ENCODE results near the gene ZNF146. TPM values are rescaled to one million over a fixed set of nuclear protein-coding genes. Genes with fewer than 3 reads are reported as not detected.
"Not testable (repeated sequence)": the region's sequence is repeated elsewhere in the genome, so short reads cannot be mapped to it uniquely, and the experiment has no call there.

Gene ZNF146
- total RNA-seq, 1 experiment from 2014 or later: 42.5 TPM

DNA sequence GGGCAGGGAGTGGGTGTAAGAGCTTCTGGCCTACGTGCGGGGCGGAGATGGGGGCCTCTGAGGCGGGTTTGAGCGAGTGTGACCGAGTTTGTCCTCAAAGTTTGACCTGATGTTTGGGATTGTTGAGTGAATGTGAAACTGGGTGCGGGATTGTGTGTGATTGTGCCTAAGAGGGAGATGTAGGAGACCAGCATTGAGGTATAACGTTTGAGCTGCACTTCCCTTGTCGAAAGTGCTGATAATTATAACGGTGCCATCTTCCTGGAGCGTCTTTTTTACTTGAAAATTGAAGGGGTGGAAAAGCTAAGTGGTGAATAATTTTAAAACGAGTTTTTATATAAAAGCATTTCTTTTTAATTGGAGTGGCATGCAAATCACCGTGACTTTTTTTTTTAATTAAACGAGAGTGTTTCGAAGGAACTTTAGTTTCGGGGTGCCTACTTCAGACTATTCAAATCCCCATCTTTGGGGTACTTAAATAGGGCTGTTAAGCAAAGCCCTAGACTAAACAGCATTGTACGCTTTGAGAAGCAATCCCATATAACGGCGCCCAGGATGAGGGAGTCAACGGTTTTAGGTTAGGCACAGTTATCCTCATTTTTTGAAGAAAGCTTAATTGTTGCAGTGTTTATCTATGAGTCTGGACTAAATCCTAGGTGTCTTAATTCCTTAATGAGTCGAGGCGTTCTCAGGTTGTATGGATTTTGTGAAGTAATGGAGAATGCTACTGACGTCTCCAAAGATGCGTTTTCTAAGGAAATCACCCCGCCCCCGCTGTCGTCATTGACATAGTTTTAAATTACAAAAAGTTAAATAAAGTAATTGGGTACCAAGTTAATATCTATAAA lies 594 bp downstream of the ZNF146 start:
- Histone ChIP-seq H3K4me3 (peak overlapping the region; percentile 87), H3K9me3 (peaks cover 4% of the 10 kb centered on the region; the same call in 1 of the 2 replicates), H3K27me3 (no peaks in the 10 kb centered on the region), H3K36me3 (peaks cover 51% of the 10 kb centered on the region)
- DNase-seq: peak; percentile 4

DNA sequence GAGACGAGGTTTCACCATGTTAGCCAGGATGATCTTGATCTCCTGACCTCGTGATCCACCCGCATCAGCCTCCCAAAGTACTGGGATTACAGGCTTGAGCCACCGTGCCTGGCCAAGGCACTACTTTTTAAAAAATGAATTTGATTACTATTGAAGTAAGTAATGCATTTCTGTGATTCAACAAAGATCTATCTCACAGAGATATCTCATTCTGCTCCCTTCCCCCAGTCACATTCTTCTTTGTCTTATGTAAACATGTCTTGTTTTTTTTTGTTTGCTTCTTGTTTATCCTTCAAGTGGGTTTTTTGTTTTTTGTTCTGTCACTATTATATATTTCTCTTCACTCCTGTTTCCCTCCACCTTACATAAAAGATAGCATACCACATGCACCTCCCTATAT lies 6.6 kb downstream of the ZNF146 start:
- no peak for DNase-seq
- H3K36me3 ChIP-seq: peaks cover 88% of the 10 kb centered on the region
- H3K27me3 ChIP-seq: no peaks in the 10 kb centered on the region
- H3K4me3 ChIP-seq: no peak overlapping the region
- peaks cover 2% of the 10 kb centered on the region for H3K9me3 ChIP-seq

DNA sequence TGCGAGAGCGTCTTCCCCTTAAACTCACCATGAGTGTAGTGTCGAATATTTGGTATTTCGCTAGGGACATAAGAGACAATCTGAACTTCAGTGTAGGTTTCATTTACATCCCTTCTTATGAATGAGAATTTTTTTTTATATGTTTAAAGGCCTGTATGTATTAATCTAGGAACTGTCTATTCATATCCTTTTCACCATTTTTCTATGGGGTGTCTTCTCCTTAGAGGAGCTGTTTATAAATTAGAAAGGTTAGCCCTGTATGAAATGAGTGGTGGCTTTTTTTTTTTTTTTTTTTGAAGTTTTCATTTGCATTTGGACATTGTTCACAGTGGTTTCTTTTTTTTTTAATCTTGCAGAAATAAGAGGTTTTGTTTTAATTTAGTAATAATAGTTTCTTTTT lies 7.6 kb downstream of the ZNF146 start:
- peaks cover 93% of the 10 kb centered on the region for H3K36me3 ChIP-seq
- peaks cover 2% of the 10 kb centered on the region for H3K9me3 ChIP-seq
- no peak overlapping the region for H3K4me3 ChIP-seq
- DNase-seq: no peak
- no peaks in the 10 kb centered on the region for H3K27me3 ChIP-seq

DNA sequence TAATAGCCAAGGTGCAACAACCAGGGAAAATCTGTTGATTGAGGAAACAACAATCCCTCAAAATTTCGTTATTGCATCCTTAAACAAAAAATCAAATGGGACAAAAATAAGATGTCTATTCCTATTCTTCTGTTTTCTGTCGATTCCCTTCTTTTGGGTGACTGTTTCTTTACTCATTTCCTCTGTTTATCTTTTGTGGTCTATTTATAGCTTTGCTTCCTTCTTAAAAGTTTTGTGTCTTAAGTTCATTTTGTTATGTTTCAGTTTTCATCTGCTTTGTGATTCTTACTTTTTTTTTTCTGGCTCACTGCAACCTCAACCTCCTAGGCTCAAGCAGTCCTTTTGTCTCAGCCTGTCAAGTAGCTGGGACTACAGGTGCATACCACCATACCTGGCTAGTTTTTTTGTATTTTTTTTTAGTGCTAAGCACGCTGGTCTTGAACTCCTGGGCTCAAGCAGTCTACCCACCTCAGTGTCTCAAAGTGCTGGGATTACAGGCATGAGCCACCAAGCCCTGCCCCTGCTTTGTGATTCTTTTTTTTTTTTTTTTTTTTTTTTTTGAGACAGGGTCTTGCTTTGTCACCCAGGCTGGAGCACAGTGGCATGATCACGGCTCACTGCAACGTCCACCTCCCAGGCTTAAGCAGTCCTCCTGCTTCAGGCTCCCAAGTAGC lies 10.4 kb downstream of the ZNF146 start:
- Histone ChIP-seq H3K4me3 (no peak overlapping the region), H3K36me3 (peaks cover 93% of the 10 kb centered on the region)

DNA sequence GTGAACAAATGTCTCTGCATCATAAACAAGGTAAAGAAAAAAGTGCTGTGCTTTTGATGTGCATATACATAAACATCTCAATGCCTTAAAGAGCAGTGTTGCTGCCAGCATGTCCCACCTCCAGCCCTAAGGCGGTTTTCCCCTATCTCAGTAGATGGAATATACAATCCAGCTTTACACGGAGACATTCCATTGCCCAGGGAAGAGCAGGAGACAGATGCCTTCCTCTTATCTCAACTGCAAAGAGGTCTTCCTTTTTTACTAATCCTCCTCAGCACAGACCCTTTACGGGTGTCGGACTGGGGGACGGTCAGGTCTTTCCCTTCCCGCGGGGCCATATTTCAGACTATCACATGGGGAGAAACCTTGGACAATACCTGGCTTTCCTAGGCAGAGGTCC lies 18.7 kb downstream of the ZNF146 start:
- H3K4me3 ChIP-seq, DNase-seq, H3K27me3 ChIP-seq: not testable (repeated sequence)
- H3K9me3 ChIP-seq: peaks cover 40% of the 10 kb centered on the region
- H3K36me3 ChIP-seq: peaks cover 97% of the 10 kb centered on the region

More for the DNA sequence above, 10.4 kb downstream of the ZNF146 start:
- peaks cover 6% of the 10 kb centered on the region for H3K9me3 ChIP-seq
- DNase-seq: no peak
- H3K27me3 ChIP-seq: no peaks in the 10 kb centered on the region

DNA sequence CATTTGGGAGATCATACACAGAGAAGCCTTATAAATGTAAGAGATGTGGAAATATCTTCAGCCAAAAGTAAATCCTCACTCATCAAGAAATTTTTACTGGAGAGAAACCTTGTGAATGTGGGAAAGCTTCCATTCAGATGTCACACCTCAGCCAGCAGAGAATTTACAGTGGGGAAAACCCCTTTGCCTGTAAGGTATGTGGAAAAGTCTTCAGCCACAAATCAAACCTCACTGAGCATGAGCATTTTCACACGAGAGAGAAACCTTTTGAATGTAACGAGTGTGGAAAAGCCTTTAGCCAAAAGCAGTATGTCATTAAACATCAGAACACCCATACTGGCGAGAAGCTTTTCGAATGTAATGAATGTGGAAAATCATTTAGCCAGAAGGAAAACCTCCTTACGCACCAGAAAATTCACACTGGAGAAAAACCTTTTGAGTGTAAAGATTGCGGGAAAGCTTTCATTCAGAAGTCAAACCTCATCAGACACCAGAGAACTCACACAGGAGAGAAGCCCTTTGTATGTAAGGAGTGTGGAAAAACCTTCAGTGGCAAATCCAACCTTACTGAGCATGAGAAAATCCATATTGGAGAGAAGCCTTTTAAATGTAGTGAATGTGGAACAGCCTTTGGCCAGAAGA lies 21.5 kb downstream of the ZNF146 start:
- DNase-seq: no peak
- Histone ChIP-seq H3K36me3 (peaks cover 79% of the 10 kb centered on the region), H3K4me3 (no peak overlapping the region), H3K9me3 (peaks cover 36% of the 10 kb centered on the region), H3K27me3 (no peaks in the 10 kb centered on the region)

DNA sequence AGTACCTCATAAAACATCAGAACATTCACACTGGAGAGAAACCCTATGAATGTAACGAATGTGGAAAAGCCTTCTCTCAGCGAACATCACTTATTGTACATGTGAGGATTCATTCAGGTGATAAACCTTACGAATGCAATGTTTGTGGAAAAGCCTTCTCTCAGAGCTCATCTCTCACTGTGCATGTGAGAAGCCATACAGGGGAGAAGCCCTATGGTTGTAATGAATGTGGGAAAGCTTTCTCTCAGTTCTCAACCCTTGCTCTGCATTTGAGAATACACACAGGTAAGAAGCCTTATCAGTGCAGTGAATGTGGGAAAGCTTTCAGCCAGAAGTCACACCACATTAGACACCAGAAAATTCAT lies 22.0 kb downstream of the ZNF146 start:
- H3K27me3 ChIP-seq: no peaks in the 10 kb centered on the region
- no peak overlapping the region for H3K4me3 ChIP-seq
- peaks cover 74% of the 10 kb centered on the region for H3K36me3 ChIP-seq
- peaks cover 36% of the 10 kb centered on the region for H3K9me3 ChIP-seq
- DNase-seq: no peak

DNA sequence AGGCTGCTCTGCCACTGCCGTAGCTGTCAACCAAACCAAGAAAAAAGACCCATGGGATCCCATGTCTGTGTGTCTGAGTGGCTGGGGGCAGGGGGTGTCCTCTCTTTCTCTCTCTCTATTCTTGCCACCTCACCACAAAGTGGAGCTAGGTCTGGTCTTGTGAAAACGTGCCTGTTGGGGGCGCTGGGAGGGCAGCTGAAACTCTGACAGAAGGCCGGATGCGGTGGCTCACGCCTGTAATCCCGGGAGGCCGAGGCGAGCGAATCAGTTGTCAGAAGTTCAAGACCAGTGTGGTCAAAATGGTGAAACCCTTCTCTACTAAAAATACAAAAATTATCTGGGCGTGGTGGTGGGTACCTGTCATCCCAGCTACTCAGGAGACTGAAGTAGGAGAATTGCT lies 29.2 kb downstream of the ZNF146 start:
- Histone ChIP-seq H3K4me3 (no peak overlapping the region), H3K9me3 (peaks cover 14% of the 10 kb centered on the region), H3K36me3 (peaks cover 6% of the 10 kb centered on the region), H3K27me3 (peaks cover 20% of the 10 kb centered on the region)
- DNase-seq: no peak

DNA sequence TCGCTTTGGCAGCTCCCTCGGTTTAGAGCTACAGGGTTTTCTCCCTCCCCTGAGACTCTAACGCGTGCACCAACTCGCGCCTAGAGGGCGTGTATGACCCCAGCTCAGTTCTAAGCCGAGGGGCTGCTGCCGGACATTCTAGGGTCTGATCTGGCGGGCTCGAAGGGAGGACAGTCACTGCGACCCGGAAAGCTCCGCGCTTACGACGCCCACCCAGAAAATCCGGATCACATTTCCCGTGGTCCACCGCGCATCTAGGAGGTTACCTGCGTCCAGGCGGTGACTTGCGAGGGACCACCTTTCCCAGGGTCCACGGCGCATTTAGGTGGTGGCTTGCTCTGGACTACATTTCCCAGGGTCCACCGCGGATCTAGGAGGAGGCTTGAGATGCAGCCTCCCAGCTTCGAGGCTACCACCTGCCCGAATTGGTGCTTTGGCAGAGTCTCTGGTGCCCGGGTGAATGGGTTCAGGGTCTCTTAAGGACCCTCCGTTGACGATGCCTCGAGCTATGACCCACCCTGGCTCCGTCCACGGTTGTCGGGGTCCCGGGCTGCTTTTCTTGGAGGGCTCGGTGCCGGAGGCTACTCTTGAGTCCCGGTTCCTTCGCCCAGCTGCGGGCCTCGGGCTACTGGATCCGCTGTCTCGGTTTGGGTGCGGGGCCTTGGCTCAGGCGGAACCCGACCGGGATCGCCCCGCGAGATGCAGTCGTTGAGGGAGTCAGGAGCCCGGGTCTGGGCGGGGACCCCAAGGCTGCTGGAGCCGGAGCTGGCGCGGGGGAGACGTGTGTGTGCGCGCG lies 30.5 kb downstream of the ZNF146 start:
- Histone ChIP-seq H3K9me3 (peaks cover 14% of the 10 kb centered on the region), H3K4me3 (no peak overlapping the region), H3K36me3 (no peaks in the 10 kb centered on the region), H3K27me3 (peaks cover 20% of the 10 kb centered on the region)
- no peak for DNase-seq

DNA sequence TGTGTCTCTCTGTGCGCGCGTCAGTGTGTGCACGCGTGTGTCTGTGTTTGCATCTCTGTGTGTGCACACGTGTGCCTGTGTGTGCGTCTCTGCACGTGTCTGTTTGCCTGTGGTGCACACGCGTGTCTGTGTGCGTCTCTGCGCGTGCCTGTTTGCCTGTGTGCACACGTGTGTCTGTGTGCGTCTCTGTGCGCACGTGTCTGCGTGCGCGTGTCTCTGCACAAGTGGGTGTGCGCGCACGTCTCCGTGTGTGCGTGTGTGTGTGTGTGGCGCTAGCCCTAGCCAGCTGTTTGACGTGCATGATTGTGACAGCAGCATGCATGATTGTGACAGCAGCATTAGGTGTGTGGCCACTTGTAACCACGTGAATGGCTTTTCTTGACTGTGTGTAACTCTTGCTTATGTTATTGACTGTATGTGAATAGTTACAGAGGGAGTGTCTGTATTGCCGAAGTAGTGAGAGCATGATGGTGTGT lies 31.1 kb downstream of the ZNF146 start:
- Histone ChIP-seq H3K27me3 (peaks cover 20% of the 10 kb centered on the region), H3K9me3 (peaks cover 14% of the 10 kb centered on the region), H3K36me3 (no peaks in the 10 kb centered on the region), H3K4me3 (no peak overlapping the region)
- no peak for DNase-seq

DNA sequence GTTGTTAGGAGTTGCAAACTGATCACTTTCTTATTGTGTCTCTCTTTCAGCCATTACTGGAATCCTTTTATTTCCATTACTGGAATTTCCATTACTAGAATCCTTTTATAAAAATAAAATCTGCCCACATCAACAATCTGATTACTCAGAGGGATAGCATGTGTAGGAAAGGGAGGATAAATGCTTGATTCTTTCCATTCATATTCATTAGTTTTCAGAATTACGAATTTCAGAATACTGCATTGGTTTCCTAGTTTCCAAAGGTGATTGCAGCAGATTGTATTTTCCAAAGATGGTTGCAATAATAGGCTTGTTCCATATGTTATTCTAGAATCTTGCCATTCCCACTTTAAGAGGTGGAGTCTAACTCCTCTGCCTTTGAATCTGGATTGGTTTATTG lies 37.1 kb downstream of the ZNF146 start:
- H3K9me3 ChIP-seq: no peaks in the 10 kb centered on the region
- H3K27me3 ChIP-seq: no peaks in the 10 kb centered on the region
- no peak overlapping the region for H3K4me3 ChIP-seq
- no peaks in the 10 kb centered on the region for H3K36me3 ChIP-seq
- no peak for DNase-seq

DNA sequence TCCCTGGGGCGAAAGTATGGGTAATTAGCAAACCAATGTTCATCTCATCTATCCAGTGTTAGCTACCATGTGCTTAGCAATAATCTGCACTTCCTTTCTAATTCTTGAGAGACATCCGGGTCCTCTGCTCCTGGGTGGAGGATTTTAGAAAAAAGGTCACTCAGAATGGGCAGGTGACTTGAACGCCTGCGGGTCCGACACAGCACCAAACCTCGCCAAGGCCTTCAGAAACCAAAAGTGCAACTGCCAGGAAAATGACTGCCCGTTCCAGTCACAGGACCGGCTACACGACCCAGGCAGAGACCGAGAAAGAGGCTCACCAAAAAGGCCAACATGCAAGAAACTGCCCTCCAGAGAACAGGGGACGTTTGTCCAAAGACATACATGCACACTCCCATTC lies 39.9 kb downstream of the ZNF146 start:
- no peaks in the 10 kb centered on the region for H3K9me3 ChIP-seq
- no peak for DNase-seq
- no peaks in the 10 kb centered on the region for H3K36me3 ChIP-seq
- no peak overlapping the region for H3K4me3 ChIP-seq
- H3K27me3 ChIP-seq: no peaks in the 10 kb centered on the region

DNA sequence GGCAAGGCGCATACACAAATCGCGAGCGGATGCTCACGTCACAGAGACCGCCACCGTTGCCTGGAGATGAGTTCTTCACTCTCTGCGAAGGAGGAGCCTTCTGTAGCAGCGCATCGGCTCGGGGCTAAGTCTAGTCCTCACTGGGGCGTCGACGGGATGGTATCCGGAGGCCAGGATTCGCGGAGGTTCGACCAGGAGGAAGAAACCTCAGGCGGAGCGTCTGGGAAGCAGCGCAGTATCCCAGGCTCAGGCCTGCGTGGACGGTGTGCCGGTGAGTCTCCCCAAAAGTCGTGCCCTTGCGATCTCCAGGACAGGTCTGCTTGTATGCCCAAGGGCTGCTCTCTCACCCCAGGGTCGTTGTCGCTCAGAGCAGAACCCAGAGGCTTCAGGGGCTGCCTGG lies 40.4 kb downstream of the ZNF146 start:
- DNase-seq: no peak
- H3K36me3 ChIP-seq: no peaks in the 10 kb centered on the region
- no peak overlapping the region for H3K4me3 ChIP-seq
- H3K9me3 ChIP-seq: no peaks in the 10 kb centered on the region
- no peaks in the 10 kb centered on the region for H3K27me3 ChIP-seq

DNA sequence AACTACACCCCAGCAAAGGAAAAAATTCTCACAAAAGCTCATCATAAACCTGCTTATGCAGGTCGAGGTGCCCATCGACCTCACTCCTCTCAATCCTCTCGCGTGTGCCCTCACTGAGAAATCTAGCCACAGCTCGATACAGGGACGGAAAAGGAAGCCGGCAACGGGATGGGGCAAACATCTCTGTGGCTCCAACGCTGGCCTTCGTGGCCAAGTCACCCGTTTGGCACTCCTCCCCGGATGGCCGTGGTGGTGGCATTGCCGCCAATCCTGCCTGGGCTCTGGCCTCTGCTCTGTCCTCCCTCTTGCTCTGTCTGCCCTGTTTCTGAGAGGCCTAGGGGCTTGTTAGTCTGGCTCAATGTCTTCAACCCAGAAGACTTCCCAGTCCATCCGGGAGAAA lies 41.2 kb downstream of the ZNF146 start:
- DNase-seq: no peak
- no peaks in the 10 kb centered on the region for H3K9me3 ChIP-seq
- no peak overlapping the region for H3K4me3 ChIP-seq
- no peaks in the 10 kb centered on the region for H3K27me3 ChIP-seq
- no peaks in the 10 kb centered on the region for H3K36me3 ChIP-seq

DNA sequence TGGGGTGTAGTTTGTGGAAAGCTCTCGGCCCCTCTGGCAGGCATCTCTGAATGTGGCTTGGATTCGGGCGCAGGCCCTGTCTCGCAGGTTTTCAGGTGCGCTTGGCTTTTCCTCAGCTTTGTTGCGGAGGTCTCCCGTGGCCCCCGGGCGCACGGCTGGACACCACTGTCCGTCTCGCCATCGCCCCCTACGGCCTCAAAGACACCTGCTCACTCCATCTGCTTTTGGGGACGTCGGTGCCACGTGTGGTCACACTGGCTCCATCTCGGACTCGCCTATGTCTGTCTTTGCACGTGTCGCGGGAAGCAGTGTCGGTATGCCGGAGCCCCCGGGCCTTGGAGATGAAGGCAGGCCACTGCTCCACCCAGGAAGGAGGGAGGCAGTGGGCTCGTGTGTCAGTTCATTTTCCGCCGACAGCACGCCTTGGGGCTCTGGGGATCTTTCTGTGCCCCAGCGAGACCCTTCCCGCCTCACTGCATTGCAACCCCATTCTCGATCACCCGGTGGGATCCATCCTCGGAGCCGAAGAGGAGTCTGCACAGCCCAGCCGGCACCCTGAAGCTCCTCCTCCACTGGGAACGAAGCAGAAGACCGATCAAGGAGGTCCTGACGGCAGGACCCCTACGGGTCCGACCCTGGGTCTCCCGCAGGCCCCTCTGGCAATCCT lies 42.1 kb downstream of the ZNF146 start:
- DNase-seq: no peak
- Histone ChIP-seq H3K27me3 (no peaks in the 10 kb centered on the region), H3K9me3 (no peaks in the 10 kb centered on the region), H3K4me3 (no peak overlapping the region; the same call in 1 of the 2 replicates), H3K36me3 (no peaks in the 10 kb centered on the region)

DNA sequence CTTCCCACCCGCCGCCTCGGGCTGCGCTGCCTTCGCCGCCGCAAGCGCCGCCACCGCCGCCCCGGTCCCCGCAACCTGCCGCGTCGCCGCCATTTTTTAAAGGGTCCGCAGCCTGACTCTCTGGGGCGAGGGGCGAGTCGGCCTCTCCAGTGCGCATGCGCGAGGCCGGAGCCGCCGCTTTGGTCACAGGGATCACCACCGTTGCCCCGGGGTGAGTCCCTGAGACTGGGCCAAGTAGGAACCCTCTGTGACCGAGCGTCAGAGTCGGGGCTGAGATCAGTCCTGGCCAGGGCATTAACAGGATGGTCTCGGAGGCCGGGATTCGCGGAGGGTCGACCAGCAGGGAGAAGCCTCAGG lies 42.6 kb downstream of the ZNF146 start:
- Histone ChIP-seq H3K9me3 (no peaks in the 10 kb centered on the region), H3K4me3 (no peak overlapping the region; the same call in 1 of the 2 replicates), H3K36me3 (no peaks in the 10 kb centered on the region), H3K27me3 (no peaks in the 10 kb centered on the region)
- peak; percentile 22 for DNase-seq
